Measurements from ENCODE around the gene AP2S1. TPM values are rescaled to one million over a fixed set of nuclear protein-coding genes. Genes with fewer than 3 reads are reported as not detected.

Gene AP2S1
- total and polyA plus RNA-seq, 5 experiments from 2014 or later = 39.3 to 68.3 (median 63.8) TPM

DNA sequence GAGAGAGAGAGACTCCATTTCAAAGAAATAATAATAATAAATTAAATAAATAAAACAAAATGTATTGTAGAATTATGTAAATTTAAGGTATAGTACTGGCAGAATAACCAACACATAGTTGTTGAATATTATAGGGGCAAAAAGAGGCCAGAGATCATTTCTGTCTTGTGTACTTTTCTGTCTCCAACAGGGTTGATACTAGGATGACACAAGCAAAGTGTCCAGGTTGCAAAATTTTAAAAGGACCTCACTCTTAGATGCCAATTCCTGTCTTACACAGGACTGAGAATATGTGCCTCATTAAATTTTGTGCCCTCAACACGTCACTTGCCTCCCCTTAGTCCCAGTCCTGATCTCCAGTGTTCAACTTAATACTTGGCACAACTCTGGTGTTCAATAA lies 2.2 kb upstream of the AP2S1 start:
- DNase-seq = no peak
- no peak overlapping the region for H3K27ac Mint-ChIP-seq

DNA sequence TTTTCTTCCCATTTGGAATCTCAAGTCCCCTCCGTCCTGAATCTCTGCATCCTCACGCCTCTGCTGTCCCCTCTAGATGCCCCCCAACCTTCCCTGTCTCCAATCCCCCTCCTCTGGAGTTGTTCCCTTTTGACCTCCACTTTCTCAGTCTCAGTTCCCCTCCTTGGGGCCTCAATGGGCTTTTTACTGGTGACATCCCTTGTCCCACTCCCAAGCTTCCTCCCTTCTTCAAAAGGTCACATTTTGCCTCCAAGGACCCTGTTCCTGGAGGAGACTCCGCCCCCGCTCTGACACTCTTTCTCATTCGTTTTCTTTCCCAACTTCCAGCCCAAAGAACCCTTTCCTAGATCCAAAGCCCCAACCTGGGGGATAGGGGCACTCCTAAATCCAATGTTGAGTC lies 1.0 kb downstream of the AP2S1 start:
- peak overlapping the region in 9 of 10 donors; percentile 53 to 95 (median 92) for H3K27ac Mint-ChIP-seq
- no peak for ATAC-seq
- H3K36me3 Mint-ChIP-seq = peaks cover 0 to 15% (median 0%) of the 10 kb centered on the region in 3 donors
- peak overlapping the region; percentile 85 to 99 (median 92) for H3K4me3 Mint-ChIP-seq
- H3K27me3 Mint-ChIP-seq = no peaks in the 10 kb centered on the region
- DNase-seq = no peak
- no peaks in the 10 kb centered on the region for H3K9me3 Mint-ChIP-seq
- POLR2A ChIA-PET = interaction anchor here (1.1 to 1.4 kb wide), 2 partner anchors 9 to 27 kb away, joined by 4 read pairs; no protein-coding TSS in a partner anchor
- peaks cover 22 to 33% (median 27%) of the 10 kb centered on the region in 4 donors for H3K4me1 Mint-ChIP-seq

More for the DNA sequence above, 2.2 kb upstream of the AP2S1 start:
- Mint-ChIP-seq H3K36me3 (peaks cover 0 to under 1% (median 0%) of the 10 kb centered on the region in 3 donors), H3K4me1 (peaks cover 17 to 37% (median 31%) of the 10 kb centered on the region in 4 donors), H3K4me3 (no peak overlapping the region), H3K9me3 (no peaks in the 10 kb centered on the region), H3K27me3 (no peaks in the 10 kb centered on the region)
- POLR2A ChIA-PET = no interaction called here
- ATAC-seq = no peak

DNA sequence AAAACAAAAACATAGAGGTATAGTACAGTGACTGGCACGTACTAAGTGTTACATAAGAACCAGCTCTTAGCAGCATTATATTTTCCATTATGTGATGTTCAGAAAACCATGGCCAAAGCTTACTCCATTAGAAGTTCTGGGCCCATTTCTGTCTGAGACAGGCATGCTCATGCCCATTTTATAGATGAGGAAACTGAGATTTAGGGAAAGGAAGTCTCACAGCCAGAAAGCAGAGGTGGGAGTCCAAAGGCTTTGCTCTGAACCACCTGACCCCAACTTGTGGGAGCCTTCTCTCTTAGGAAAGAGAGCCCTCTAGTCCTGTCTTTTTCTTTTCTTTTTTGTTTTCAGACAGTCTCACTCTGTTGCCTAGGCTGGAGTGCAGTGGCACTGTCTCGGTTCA lies 2.3 kb downstream of the AP2S1 start:
- no peak overlapping the region for H3K4me3 Mint-ChIP-seq
- no peak overlapping the region for H3K27ac Mint-ChIP-seq
- no peaks in the 10 kb centered on the region for H3K9me3 Mint-ChIP-seq
- POLR2A ChIA-PET = interaction anchor here (0.6 kb wide), 1 partner anchor 99 kb away, joined by 7 read pairs; no protein-coding TSS in a partner anchor
- peaks cover 0 to 24% (median 0%) of the 10 kb centered on the region in 3 donors for H3K36me3 Mint-ChIP-seq
- no peaks in the 10 kb centered on the region for H3K27me3 Mint-ChIP-seq
- peaks cover 22 to 33% (median 27%) of the 10 kb centered on the region in 4 donors for H3K4me1 Mint-ChIP-seq
- ATAC-seq (no peak), DNase-seq (no peak)

DNA sequence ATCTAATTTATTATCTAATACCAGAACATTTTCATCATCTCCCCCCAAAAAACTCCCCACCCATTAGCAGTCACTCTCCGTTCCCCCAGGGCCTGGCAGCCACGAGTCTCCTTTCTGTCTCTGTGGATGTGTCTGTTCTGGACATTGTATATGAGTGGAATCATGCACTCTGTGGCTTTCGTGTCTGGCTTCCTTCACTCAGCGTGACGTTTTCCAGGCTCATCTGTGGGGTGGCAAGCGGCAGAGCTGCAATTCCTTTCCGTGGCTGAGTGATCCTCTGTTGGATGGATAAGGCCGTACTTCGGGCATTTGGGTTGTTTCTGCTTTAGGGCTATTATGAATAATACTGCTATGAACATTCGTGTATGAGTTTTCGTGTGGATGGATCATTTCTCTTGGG lies 3.1 kb downstream of the AP2S1 start:
- H3K9me3 Mint-ChIP-seq = no peaks in the 10 kb centered on the region
- peaks cover 22 to 33% (median 30%) of the 10 kb centered on the region in 4 donors for H3K4me1 Mint-ChIP-seq
- H3K36me3 Mint-ChIP-seq = peaks cover 0 to 32% (median 4%) of the 10 kb centered on the region in 3 donors
- no peaks in the 10 kb centered on the region for H3K27me3 Mint-ChIP-seq
- ATAC-seq (no peak), DNase-seq (no peak)
- H3K27ac Mint-ChIP-seq = peak overlapping the region in 2 of 10 donors; percentile 1 to 43
- H3K4me3 Mint-ChIP-seq = peak overlapping the region in 2 of 10 donors; percentile 12 to 31
- POLR2A ChIA-PET = no interaction called here

DNA sequence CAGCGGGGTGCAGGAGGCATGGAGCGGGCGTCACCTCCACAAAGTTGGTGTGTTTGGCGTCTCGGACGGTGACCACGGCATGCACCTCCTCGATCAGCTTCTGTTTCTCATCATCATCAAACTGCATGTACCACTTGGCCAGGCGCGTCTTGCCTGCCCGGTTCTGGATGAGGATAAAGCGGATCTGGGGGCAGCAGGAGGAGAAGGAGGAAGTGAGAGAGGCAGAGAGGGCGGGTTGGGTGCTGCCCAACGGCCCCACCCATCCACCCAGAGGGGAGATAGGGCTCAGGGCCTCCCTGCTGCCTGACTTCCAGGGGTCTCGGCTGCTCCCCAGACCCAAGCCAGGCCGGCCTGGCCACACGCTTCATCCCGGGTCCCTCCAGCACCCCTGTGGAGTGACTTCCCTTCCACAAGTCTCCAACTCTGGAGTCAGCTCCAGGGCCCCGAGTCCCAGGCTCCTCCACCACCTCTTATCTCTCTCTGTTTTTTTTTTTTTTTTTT lies 4.6 kb downstream of the AP2S1 start:
- Mint-ChIP-seq H3K27ac (peak overlapping the region in 3 of 10 donors; percentile 11 to 72 (median 63)), H3K9me3 (no peaks in the 10 kb centered on the region), H3K4me1 (peaks cover 22 to 33% (median 30%) of the 10 kb centered on the region in 4 donors), H3K27me3 (no peaks in the 10 kb centered on the region), H3K4me3 (no peak overlapping the region), H3K36me3 (peaks cover 0 to 37% (median 6%) of the 10 kb centered on the region in 3 donors)
- no peak for DNase-seq
- no peak for ATAC-seq
- POLR2A ChIA-PET = interaction anchor here (0.7 kb wide), 1 partner anchor 59 kb away, joined by 7 read pairs; no protein-coding TSS in a partner anchor

GRCh38 chr19:46844067-46844489 lies 6.6 kb downstream of the AP2S1 start:
- no peak for DNase-seq
- H3K4me1 Mint-ChIP-seq = peaks cover 12 to 19% (median 14%) of the 10 kb centered on the region in 4 donors
- no peaks in the 10 kb centered on the region for H3K27me3 Mint-ChIP-seq
- H3K9me3 Mint-ChIP-seq = no peaks in the 10 kb centered on the region
- peaks cover 0 to 49% (median 6%) of the 10 kb centered on the region in 3 donors for H3K36me3 Mint-ChIP-seq
- no peak overlapping the region for H3K4me3 Mint-ChIP-seq
- POLR2A ChIA-PET = interaction anchor here (0.6 to 1.0 kb wide), 3 partner anchors 13 to 88 kb away, joined by 3 to 8 read pairs (median 3); no protein-coding TSS in a partner anchor
- H3K27ac Mint-ChIP-seq = no peak overlapping the region
- no peak for ATAC-seq

DNA sequence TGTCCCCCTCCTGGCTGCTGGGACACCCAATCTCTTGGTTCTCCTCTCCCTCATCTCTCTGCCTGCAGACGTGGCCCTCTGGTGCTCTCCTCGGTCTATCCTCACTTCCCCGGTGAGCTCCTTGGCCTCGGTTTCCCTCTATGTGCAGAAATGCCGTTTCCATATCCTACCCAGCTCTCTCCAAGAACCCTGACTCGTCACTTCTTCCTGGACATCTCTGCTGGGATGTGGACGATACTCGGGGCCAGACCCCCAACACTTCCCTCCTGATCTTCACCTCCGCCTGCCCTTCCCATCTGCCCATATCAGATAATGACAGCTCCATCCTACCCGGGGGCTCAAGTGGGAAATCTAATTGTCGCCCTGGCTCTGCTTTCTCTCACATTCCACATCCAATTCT lies 7.9 kb downstream of the AP2S1 start:
- POLR2A ChIA-PET = interaction anchor here (0.6 kb wide), 1 partner anchor 88 kb away, joined by 3 read pairs; no protein-coding TSS in a partner anchor
- ATAC-seq = no peak
- Mint-ChIP-seq H3K36me3 (peaks cover 0 to 57% (median 8%) of the 10 kb centered on the region in 3 donors), H3K27ac (peak overlapping the region in 2 of 10 donors; percentile 30 to 69), H3K27me3 (no peaks in the 10 kb centered on the region), H3K4me3 (no peak overlapping the region), H3K4me1 (peaks cover 10 to 18% (median 12%) of the 10 kb centered on the region in 4 donors), H3K9me3 (no peaks in the 10 kb centered on the region)
- DNase-seq = no peak

GRCh38 chr19:46841458-46842083 lies 9.1 kb downstream of the AP2S1 start:
- Mint-ChIP-seq H3K27ac (peak overlapping the region in 2 of 10 donors; percentile 4 to 29), H3K4me1 (peaks cover 6 to 13% (median 9%) of the 10 kb centered on the region in 4 donors), H3K27me3 (no peaks in the 10 kb centered on the region), H3K9me3 (no peaks in the 10 kb centered on the region), H3K4me3 (no peak overlapping the region), H3K36me3 (peaks cover 0 to 57% (median 9%) of the 10 kb centered on the region in 3 donors)
- ATAC-seq (no peak), DNase-seq (no peak)
- POLR2A ChIA-PET = interaction anchor here (1.8 kb wide), 1 partner anchor 84 kb away, joined by 11 read pairs; no protein-coding TSS in a partner anchor

GRCh38 chr19:46840498-46840942 lies 10.1 kb downstream of the AP2S1 start:
- Mint-ChIP-seq H3K27me3 (no peaks in the 10 kb centered on the region), H3K9me3 (no peaks in the 10 kb centered on the region), H3K4me1 (peaks cover under 1 to 9% (median 6%) of the 10 kb centered on the region in 4 donors), H3K27ac (peak overlapping the region in 3 of 10 donors; percentile 13 to 46 (median 29)), H3K4me3 (no peak overlapping the region), H3K36me3 (peaks cover 0 to 52% (median 9%) of the 10 kb centered on the region in 3 donors)
- DNase-seq (peak; percentile 23 to 69 (median 48)), ATAC-seq (peak; percentile 72 to 89)
- POLR2A ChIA-PET = interaction anchor here (0.5 to 1.8 kb wide), 9 partner anchors 19 to 168 kb away, joined by 3 to 11 read pairs (median 4); no protein-coding TSS in a partner anchor

DNA sequence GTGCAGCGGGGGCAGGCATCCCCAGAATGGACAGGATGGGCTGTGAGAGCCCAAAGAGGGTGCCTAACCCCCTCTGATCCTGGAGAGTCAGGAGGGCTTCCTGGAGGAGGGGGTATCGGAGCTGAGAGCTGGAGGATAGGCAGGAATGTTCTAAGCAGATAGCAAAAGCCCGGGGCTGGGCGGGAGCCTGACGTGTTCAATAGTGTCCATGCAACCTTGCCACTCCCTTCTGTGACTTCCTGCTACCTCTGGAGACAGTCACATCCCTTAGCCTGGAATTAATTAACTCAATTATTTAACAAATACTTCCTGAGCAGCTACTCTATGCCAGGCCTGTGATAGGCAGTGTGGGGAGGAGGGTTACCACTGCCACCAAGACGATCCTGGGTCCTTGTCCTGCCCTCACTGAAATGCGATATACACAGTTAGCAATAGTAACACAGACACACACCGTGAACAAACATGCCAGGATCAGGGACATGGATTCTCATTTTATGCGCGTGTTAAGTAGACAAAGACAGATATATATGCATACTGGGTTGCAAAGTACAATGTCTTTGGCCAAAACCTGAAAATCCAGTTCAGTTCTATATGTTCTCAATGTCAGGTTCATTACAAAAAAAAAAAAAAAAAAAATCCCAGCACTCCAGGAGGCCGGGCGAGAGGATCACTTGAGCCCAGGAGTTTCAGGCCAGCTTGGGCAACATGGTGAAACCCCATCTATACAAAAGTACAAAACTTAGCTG lies 10.7 kb downstream of the AP2S1 start:
- peaks cover 0 to 9% (median 5%) of the 10 kb centered on the region in 4 donors for H3K4me1 Mint-ChIP-seq
- ATAC-seq (no peak), DNase-seq (no peak)
- no peak overlapping the region for H3K27ac Mint-ChIP-seq
- H3K36me3 Mint-ChIP-seq = peaks cover 0 to 50% (median 9%) of the 10 kb centered on the region in 3 donors
- no peak overlapping the region for H3K4me3 Mint-ChIP-seq
- POLR2A ChIA-PET = interaction anchor here (0.6 to 1.8 kb wide), 8 partner anchors 18 to 167 kb away, joined by 3 to 11 read pairs (median 4); no protein-coding TSS in a partner anchor
- no peaks in the 10 kb centered on the region for H3K9me3 Mint-ChIP-seq
- H3K27me3 Mint-ChIP-seq = no peaks in the 10 kb centered on the region

DNA sequence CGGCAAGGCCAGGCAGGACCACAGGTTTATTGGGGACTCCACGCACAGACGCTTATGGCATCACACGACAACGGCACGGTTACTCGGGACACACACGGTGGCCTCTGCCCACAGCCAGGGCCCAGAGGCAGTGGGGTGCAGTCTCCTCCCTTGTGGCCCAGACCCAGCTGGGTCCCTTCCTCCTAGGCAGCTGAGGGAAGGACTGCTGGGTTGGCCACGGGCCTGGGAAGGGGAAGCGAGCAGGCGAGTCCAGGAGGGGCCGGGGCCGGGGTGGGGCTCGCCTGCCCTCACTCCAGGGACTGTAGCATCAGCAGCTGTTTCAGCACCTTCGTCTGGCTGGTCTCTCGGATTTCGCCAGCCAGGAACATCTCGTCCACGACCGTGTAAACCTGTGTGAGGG lies 12.5 kb downstream of the AP2S1 start:
- no peak overlapping the region for H3K27ac Mint-ChIP-seq
- no peak for DNase-seq
- no peaks in the 10 kb centered on the region for H3K9me3 Mint-ChIP-seq
- ATAC-seq = no peak
- H3K4me3 Mint-ChIP-seq = no peak overlapping the region
- H3K4me1 Mint-ChIP-seq = peaks cover 0 to 7% (median 5%) of the 10 kb centered on the region in 4 donors
- peaks cover 0 to 38% (median 8%) of the 10 kb centered on the region in 3 donors for H3K36me3 Mint-ChIP-seq
- no peaks in the 10 kb centered on the region for H3K27me3 Mint-ChIP-seq
- POLR2A ChIA-PET = interaction anchor here (0.6 to 1.0 kb wide), 4 partner anchors 9 to 94 kb away, joined by 3 to 9 read pairs (median 3); no protein-coding TSS in a partner anchor

DNA sequence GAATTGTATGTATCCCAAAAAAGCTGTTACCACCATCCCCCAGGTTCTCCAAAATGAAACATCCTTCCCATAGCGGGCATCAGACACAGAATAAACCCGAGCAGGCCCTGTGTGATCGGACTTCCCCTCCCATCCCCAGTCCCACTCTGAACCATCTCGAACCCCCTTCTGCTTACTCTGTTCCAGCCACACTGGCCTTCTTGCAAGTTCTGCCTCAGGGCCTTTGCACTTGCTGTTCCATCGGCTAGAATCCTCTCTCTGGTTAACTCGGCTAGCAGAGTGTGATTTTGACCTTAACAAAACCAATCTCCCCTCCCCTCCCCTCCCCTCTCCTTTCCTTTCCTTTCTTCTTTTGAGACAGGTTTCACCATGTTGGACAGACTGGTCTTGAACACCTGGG lies 15.7 kb downstream of the AP2S1 start:
- peaks cover 0 to 22% (median 3%) of the 10 kb centered on the region in 3 donors for H3K36me3 Mint-ChIP-seq
- POLR2A ChIA-PET = no interaction called here
- H3K4me1 Mint-ChIP-seq = peaks cover 0 to 2% (median 0%) of the 10 kb centered on the region in 4 donors
- ATAC-seq (no peak), DNase-seq (no peak)
- H3K9me3 Mint-ChIP-seq = no peaks in the 10 kb centered on the region
- no peak overlapping the region for H3K4me3 Mint-ChIP-seq
- no peak overlapping the region for H3K27ac Mint-ChIP-seq
- no peaks in the 10 kb centered on the region for H3K27me3 Mint-ChIP-seq

Measured in naive thymus-derived CD8-positive, alpha-beta T cell (primary cell).